ENCODE measurements around the gene PRR23B. TPM values are rescaled to one million over a fixed set of nuclear protein-coding genes. Genes with fewer than 3 reads are reported as not detected.

PRR23B gene
- not detected in 2 replicates for total RNA-seq

DNA sequence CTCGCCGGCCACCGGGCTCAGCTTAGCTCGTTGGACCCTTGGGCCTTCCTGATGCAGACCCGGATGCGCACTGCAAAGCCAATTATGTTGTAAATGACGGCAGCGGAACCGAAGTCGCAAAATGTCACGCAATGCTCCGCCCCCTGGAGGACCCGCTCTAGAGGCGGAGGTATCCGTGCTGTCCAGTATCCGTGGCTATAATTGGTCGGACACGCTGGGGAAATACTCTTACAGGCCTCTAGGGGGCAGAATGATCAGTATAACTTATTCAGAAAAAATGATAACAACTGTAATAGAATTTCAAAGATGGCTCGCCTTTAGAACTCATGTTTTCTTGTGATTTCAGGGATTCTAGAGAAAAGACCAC lies at the start of gene PRR23B:
PRR23B (minus strand) TSS at position 59 of the 367 bp plus-strand sequence. CDS start 265 bp downstream, outside the sequence.

DNA sequence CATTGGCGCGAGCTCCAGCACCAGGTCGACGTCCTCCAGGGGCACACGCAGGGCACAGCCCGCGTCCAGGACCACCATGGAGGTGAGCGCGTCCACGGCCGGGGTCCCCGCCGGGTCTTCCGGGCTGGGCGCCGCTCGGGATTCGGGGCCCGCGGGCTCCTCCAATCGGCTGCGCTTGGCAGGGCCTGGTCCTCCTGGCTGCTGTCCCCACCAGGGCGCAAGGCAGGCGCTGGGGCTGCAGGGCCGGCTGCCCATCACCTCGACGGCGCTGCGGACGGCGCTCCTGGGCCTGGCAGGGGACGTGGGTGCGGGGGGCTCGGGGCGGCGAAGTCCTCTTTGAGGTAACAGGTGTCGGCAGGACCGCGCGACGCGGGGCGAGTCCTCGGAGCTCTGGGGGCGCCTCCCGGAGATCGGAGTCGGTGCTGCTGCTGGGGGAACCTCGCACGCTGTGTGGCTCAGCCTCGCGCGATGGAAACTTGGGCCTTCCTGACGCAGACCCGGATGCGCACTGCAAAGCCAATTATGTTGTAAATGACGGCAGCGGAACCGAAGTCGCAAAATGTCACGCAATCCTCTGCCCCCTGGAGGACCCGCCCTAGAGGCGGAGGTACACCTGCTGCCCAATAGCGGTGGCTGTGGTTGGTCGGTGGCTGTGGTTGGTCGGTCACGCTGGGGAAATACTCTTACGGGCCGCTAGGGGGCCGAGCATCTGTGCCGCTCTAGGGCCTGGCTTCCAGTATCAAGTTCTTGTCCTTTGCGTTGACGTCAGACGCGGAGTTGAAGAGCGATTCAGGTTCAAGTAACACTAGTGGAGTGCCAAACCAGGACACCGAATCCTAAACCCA lies 23.9 kb upstream of the PRR23B start, which contains the start of gene PRR23C:
PRR23C (minus strand) TSS at position 527 of the 845 bp plus-strand sequence; CDS start at position 255, 272 bp downstream.

DNA sequence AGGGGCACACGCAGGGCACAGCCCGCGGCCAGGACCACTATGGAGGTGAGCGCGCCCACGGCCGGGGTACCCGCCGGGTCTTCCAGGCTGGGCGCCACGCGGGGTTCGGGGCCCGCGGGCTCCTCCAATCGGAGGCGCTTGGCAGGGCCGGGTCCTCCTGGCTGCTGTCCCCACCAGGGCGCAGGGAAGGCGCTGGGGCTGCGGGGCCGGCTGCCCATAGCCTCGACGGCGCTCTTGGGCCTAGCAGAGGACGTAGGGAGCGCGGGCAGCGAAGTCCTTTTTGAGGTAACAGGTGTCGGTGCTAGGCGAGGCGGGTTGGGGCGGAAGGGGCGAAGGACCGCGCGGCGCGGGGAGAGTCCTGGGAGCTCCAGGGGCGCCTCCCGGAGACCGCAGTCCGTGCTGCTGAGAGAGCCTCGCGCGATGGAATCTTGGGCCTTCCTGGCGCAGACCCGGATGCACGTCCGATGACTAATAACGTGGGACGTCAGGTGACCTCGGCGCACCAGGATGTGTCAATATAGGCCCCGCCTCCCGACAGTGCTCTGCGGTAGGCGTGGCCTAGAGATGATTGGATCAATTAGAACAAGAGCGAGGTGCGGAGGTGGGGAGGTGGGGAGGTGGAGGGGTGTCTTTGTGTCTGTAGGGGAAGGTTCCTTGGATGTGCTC lies 14.5 kb downstream of the PRR23B start, which contains the start of gene PRR23A:
PRR23A (minus strand) TSS at position 218 of the 666 bp plus-strand sequence; CDS start at position 218, 0 bp downstream.

Other genes with a start within 250 kb of the PRR23B start
- gene PIK3CB, start 186.0 kb downstream of the PRR23B start, total RNA-seq, result 1.6 and 2.9 TPM in 2 replicates
- 0.12 TPM in 1 of 2 replicates, not detected in the other for gene FOXL2, start 73.8 kb downstream of the PRR23B start, total RNA-seq
- gene FOXL2NB, start 73.7 kb downstream of the PRR23B start, total RNA-seq, result not detected in 2 replicates
- gene PRR23A, start 14.7 kb downstream of the PRR23B start, total RNA-seq, result not detected in 2 replicates
- gene PRR23C, start 24.0 kb upstream of the PRR23B start, total RNA-seq, result not detected in 2 replicates

Data from pericardium fibroblast (primary cell).